ENCODE data around the gene CBR3.

Gene CBR3

DNA sequence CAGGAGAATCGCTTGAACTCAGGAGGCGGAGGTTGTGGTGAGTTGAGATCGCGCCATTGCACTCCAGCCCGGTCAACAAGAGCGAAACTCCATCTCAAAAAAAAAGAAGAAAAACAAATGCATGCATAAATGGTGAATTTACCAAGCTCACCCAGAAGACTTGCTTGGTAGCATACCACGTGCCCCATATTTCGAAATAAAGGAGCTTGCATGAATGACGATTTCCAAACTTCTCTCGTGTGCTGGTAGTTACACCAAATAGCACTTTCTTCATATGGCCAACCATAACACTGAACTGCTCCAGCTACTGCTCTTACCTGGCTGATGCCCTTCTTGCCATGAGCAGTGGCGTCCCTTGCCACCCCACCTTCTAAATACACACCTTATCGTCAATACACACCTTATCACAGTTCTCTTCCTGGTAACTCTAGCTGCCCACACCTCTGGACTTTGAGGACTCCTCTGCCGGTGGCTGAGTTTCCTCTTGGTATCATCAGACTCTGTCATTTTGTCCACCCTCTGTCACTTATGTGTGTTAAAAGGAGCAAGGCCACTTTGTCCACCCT, 24.6 kb downstream of the CBR3 start:
- ATAC-seq = no peak
- no peak for TF ChIP-seq ZFP3 (CRISPR knock-in tag; IDR thresholded peaks at IDR 0.05)
- no peak for TF ChIP-seq BACH2 (CRISPR knock-in tag; IDR thresholded peaks at IDR 0.05; ENCODE audit: borderline replicate concordance)
- no peak for TF ChIP-seq OSR1 (CRISPR knock-in tag; IDR thresholded peaks at IDR 0.05)
- no peak for TF ChIP-seq ESRRG (CRISPR knock-in tag; IDR thresholded peaks at IDR 0.05)
- TF ChIP-seq, protein P1, sequence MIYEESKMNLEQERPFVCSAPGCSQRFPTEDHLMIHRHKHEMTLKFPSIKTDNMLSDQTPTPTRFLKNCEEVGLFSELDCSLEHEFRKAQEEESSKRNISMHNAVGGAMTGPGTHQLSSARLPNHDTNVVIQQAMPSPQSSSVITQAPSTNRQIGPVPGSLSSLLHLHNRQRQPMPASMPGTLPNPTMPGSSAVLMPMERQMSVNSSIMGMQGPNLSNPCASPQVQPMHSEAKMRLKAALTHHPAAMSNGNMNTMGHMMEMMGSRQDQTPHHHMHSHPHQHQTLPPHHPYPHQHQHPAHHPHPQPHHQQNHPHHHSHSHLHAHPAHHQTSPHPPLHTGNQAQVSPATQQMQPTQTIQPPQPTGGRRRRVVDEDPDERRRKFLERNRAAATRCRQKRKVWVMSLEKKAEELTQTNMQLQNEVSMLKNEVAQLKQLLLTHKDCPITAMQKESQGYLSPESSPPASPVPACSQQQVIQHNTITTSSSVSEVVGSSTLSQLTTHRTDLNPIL (CRISPR knock-in tag; IDR thresholded peaks at IDR 0.05; ENCODE audit: low read depth) = no peak
- TF ChIP-seq PATZ1 (CRISPR knock-in tag; IDR thresholded peaks at IDR 0.05; ENCODE audit: borderline replicate concordance) = no peak
- no peak for TF ChIP-seq GLIS3 (CRISPR knock-in tag; IDR thresholded peaks at IDR 0.05)
- TF ChIP-seq ZNF70 (CRISPR knock-in tag; IDR thresholded peaks at IDR 0.05) = no peak
- TF ChIP-seq ISL1 (CRISPR knock-in tag; IDR thresholded peaks at IDR 0.05) = no peak
- no peak for TF ChIP-seq CSDC2 (CRISPR knock-in tag; IDR thresholded peaks at IDR 0.05)
- TF ChIP-seq ZC3H10 (CRISPR knock-in tag; IDR thresholded peaks at IDR 0.05) = no peak
- TF ChIP-seq, protein P2, sequence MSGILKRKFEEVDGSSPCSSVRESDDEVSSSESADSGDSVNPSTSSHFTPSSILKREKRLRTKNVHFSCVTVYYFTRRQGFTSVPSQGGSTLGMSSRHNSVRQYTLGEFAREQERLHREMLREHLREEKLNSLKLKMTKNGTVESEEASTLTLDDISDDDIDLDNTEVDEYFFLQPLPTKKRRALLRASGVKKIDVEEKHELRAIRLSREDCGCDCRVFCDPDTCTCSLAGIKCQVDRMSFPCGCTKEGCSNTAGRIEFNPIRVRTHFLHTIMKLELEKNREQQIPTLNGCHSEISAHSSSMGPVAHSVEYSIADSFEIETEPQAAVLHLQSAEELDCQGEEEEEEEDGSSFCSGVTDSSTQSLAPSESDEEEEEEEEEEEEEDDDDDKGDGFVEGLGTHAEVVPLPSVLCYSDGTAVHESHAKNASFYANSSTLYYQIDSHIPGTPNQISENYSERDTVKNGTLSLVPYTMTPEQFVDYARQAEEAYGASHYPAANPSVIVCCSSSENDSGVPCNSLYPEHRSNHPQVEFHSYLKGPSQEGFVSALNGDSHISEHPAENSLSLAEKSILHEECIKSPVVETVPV (CRISPR knock-in tag; IDR thresholded peaks at IDR 0.05) = no peak
- no peak for TF ChIP-seq ARNTL (CRISPR knock-in tag; IDR thresholded peaks at IDR 0.05; ENCODE audit: borderline replicate concordance, low read depth)
- TF ChIP-seq ZNF565 (CRISPR knock-in tag; conservative IDR thresholded peaks at IDR 0.05; ENCODE audit: low read depth) = no peak

DNA sequence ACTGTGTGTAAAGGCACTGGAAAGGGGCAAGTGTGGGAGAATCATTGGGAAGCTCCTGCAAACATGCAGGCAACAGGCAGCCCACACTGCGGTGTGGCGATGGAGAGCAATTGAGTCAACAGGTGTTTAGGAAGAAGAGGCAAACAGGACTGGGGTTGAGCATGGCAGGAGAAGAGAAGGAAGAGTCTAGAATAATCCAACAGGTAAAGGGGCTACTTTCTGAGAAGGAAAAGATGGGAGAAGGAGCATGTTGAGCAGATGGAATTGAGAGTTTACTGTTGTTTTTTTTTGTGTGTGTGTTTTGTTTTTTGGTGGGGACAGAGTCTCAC, 25.9 kb downstream of the CBR3 start:
- ATAC-seq = no peak
- TF ChIP-seq ESRRG (CRISPR knock-in tag; IDR thresholded peaks at IDR 0.05) (no peak), ZC3H10 (CRISPR knock-in tag; IDR thresholded peaks at IDR 0.05) (no peak)

DNA sequence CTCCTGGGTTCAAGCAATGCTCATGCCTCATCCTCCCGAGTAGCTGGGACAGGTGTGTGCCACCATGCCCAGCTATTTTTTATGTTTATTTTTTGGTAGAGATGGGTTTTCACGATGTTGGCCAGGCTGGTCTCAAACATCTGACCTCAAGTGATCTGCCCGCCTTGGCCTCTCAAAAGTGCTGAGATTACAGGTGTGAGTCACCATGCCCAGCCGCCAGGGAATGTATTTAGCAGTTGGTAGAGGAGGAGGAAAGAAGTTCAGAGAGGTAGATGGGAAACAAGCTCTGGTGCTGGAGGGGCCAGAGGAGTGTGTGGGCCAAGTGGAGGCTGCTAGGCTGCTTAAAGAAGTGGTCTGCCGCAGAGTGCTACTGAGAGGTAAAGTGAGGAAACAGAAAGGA, 27.8 kb downstream of the CBR3 start:
- no peak for ATAC-seq
- TF ChIP-seq OSR1 (CRISPR knock-in tag; IDR thresholded peaks at IDR 0.05) (no peak), ZNF8 (CRISPR knock-in tag; IDR thresholded peaks at IDR 0.05) (no peak), ZFP3 (CRISPR knock-in tag; IDR thresholded peaks at IDR 0.05) (no peak), ISL1 (CRISPR knock-in tag; IDR thresholded peaks at IDR 0.05) (no peak), SNAI2 (CRISPR knock-in tag; IDR thresholded peaks at IDR 0.05) (no peak), TCF4 (CRISPR knock-in tag; IDR thresholded peaks at IDR 0.05; ENCODE audit: borderline replicate concordance) (no peak), ARNTL (CRISPR knock-in tag; IDR thresholded peaks at IDR 0.05; ENCODE audit: borderline replicate concordance, low read depth) (no peak), TOX (CRISPR knock-in tag; IDR thresholded peaks at IDR 0.05; ENCODE audit: borderline replicate concordance) (no peak), ZC3H10 (CRISPR knock-in tag; IDR thresholded peaks at IDR 0.05) (no peak), RARB (CRISPR knock-in tag; IDR thresholded peaks at IDR 0.05) (no peak), ESRRG (CRISPR knock-in tag; IDR thresholded peaks at IDR 0.05) (no peak), PPARA (CRISPR knock-in tag; IDR thresholded peaks at IDR 0.05; ENCODE audit: borderline replicate concordance) (no peak)
- TF ChIP-seq, protein P2 (CRISPR knock-in tag; IDR thresholded peaks at IDR 0.05) = no peak

- no peak for ATAC-seq
- no peak for TF ChIP-seq TOX (CRISPR knock-in tag; IDR thresholded peaks at IDR 0.05; ENCODE audit: borderline replicate concordance)
- no peak for TF ChIP-seq ZFP3 (CRISPR knock-in tag; IDR thresholded peaks at IDR 0.05)
- TF ChIP-seq PATZ1 (CRISPR knock-in tag; IDR thresholded peaks at IDR 0.05; ENCODE audit: borderline replicate concordance) = no peak
- no peak for TF ChIP-seq BACH2 (CRISPR knock-in tag; IDR thresholded peaks at IDR 0.05; ENCODE audit: borderline replicate concordance)
- no peak for TF ChIP-seq ZNF565 (CRISPR knock-in tag; conservative IDR thresholded peaks at IDR 0.05; ENCODE audit: low read depth)
- no peak for TF ChIP-seq ZC3H10 (CRISPR knock-in tag; IDR thresholded peaks at IDR 0.05)
- TF ChIP-seq GLIS3 (CRISPR knock-in tag; IDR thresholded peaks at IDR 0.05) = no peak
- TF ChIP-seq, protein P3, sequence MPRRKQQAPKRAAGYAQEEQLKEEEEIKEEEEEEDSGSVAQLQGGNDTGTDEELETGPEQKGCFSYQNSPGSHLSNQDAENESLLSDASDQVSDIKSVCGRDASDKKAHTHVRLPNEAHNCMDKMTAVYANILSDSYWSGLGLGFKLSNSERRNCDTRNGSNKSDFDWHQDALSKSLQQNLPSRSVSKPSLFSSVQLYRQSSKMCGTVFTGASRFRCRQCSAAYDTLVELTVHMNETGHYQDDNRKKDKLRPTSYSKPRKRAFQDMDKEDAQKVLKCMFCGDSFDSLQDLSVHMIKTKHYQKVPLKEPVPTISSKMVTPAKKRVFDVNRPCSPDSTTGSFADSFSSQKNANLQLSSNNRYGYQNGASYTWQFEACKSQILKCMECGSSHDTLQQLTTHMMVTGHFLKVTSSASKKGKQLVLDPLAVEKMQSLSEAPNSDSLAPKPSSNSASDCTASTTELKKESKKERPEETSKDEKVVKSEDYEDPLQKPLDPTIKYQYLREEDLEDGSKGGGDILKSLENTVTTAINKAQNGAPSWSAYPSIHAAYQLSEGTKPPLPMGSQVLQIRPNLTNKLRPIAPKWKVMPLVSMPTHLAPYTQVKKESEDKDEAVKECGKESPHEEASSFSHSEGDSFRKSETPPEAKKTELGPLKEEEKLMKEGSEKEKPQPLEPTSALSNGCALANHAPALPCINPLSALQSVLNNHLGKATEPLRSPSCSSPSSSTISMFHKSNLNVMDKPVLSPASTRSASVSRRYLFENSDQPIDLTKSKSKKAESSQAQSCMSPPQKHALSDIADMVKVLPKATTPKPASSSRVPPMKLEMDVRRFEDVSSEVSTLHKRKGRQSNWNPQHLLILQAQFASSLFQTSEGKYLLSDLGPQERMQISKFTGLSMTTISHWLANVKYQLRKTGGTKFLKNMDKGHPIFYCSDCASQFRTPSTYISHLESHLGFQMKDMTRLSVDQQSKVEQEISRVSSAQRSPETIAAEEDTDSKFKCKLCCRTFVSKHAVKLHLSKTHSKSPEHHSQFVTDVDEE (CRISPR knock-in tag; IDR thresholded peaks at IDR 0.05) = no peak
- TF ChIP-seq RARB (CRISPR knock-in tag; IDR thresholded peaks at IDR 0.05) = no peak
- TF ChIP-seq ZNF8 (CRISPR knock-in tag; IDR thresholded peaks at IDR 0.05) = no peak
- TF ChIP-seq ARNTL (CRISPR knock-in tag; IDR thresholded peaks at IDR 0.05; ENCODE audit: borderline replicate concordance, low read depth) = no peak
These were observed 29.2 kb downstream of the CBR3 start for GRCh38 chr21:36163750-36164741.

Data from SK-N-SH treated with all-trans-retinoic acid at 6 μM for 48 hours (cell line).